Omental fat pad (tissue), 4 donors: ENCODE measurements around the gene C8G. TPM values are rescaled to one million over a fixed set of nuclear protein-coding genes. Genes with fewer than 3 reads are reported as not detected.

Experiments
- ATAC-seq: fragments of 150-250 bp; one replicate; pipeline ENCODE4 v1.9.1; 2016; ENCODE audit warnings: mild to moderate bottlenecking, moderate library complexity; ENCODE audit not compliant: low FRiP score
- DNase-seq: peaks from one replicate; pipeline ENCODE4 v3.0.0-alpha.2; 2019; ENCODE audit warnings: low spot score
- CTCF ChIP-seq, 3 donors: fragments of 450-650 bp; IDR thresholded peaks; one replicate each; pipeline ENCODE4 v1.5.1; 2016 to 2017; ENCODE audit warnings: antibody characterized with exemption in 3 of 3, mild to moderate bottlenecking in 3 of 3, moderate library complexity in 2 of 3
- total RNA-seq, 4 donors: library from RNA; depleted of rRNA; stranded (reverse); fragments of >200 nt; gene quantifications; one replicate each; pipeline ENCODE4 v1.1.0, GENCODE V29; 2016

C8G gene
- total RNA-seq, 4 donors from 2014 or later, result 4.3 TPM; not detected in 3

DNA sequence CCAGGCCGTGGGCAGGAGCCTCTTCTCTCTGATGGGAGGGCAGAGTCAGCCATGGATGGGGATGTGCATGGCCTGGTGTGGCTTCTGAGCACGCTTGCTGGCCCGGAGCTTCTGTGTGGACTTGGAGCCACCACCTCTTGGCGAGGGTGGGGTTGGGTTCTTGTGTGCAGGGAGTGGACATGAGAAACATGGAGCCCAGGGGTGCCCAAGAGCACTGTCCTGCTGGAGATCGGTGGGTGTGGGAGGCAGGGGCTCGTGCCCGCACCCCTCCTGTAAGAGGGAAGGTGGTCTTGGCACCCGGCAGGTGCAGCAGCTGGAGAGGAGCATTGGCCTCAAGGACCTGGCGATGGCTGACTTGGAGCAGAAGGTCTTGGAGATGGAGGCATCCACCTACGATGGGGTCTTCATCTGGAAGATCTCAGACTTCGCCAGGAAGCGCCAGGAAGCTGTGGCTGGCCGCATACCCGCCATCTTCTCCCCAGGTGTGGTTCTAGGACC lies 24.3 kb upstream of the C8G start:
- ATAC-seq (no peak), DNase-seq (no peak)
- TF ChIP-seq CTCF (IDR thresholded peaks at IDR 0.05), result no peak

GRCh38 chr9:136921307-136921706 lies 23.7 kb upstream of the C8G start:
- ATAC-seq (no peak), DNase-seq (no peak)
- no peak for TF ChIP-seq CTCF (IDR thresholded peaks at IDR 0.05)

- ATAC-seq (no peak), DNase-seq (no peak)
- TF ChIP-seq CTCF (IDR thresholded peaks at IDR 0.05), result no peak
These were observed 23.3 kb upstream of the C8G start for GRCh38 chr9:136921718-136922117.

GRCh38 chr9:136922540-136922939 lies 22.5 kb upstream of the C8G start:
- ATAC-seq, result no peak
- TF ChIP-seq CTCF (IDR thresholded peaks at IDR 0.05), result no peak
- DNase-seq, result no peak

DNA sequence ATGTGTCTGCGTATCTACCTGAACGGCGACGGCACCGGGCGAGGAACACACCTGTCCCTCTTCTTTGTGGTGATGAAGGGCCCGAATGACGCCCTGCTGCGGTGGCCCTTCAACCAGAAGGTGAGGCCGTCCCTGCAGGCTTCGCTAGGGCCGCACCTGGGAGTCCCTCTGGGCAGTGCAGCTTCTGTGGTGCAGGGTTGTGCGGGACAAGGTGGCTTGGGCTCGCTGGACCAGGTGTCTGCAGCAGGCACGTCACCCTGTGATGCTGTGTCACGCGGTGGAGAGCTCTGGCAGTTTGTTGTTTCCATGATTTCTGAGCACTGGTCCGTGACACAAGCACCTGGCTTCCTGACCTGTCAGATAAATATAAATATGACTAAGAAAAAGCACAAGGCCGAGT lies 21.2 kb upstream of the C8G start:
- no peak for TF ChIP-seq CTCF (IDR thresholded peaks at IDR 0.05)
- ATAC-seq (no peak), DNase-seq (no peak)

- DNase-seq (no peak), ATAC-seq (no peak)
- no peak for TF ChIP-seq CTCF (IDR thresholded peaks at IDR 0.05)
These were observed 19.5 kb upstream of the C8G start for GRCh38 chr9:136925414-136926153.

GRCh38 chr9:136926154-136926704 lies 18.8 kb upstream of the C8G start:
- DNase-seq, result no peak
- ATAC-seq, result no peak
- TF ChIP-seq CTCF (IDR thresholded peaks at IDR 0.05), result no peak
